CD14-positive monocyte (primary cell): ENCODE measurements around the gene RASAL2. TPM values are rescaled to one million over a fixed set of nuclear protein-coding genes. Genes with fewer than 3 reads are reported as not detected.

Experiments used
- DNase-seq, 3 donors: peaks; one replicate each; pipeline ENCODE4 v3.0.0-alpha.2; 2011 to 2022
- H2AFZ ChIP-seq: 2 replicates; pipeline ENCODE4 v1.6.0; 2012; ENCODE audit warnings: mild to moderate bottlenecking, low read depth, low read length, inconsistent platforms; ENCODE audit not compliant: insufficient read depth, poor library complexity, severe bottlenecking
- H3K27ac ChIP-seq, 2 donors: 1 replicate in 1 of 2; 2 replicates in 1 of 2; pipeline ENCODE4 v1.5.1; 2012 to 2013; ENCODE audit warnings: low read length in 2 of 2, control low read depth in 1 of 2, inconsistent platforms in 1 of 2, low read depth in 1 of 2, mild to moderate bottlenecking in 1 of 2
- H3K27me3 ChIP-seq, 2 donors: one replicate each; pipeline versions ENCODE4 v1.6.0 to v1.6.1; 2011 to 2013; ENCODE audit warnings: low read length in 2 of 2; ENCODE audit not compliant: control insufficient read depth in 2 of 2, insufficient read depth in 2 of 2
- H3K36me3 ChIP-seq, 2 donors: replicated peaks in 1 of 2; 1 replicate in 1 of 2; 2 replicates in 1 of 2; pipeline versions ENCODE4 v1.5.1 to v1.6.1; 2012 to 2013; ENCODE audit warnings: low read length in 2 of 2, control low read depth in 1 of 2, inconsistent platforms in 1 of 2, mild to moderate bottlenecking in 1 of 2; ENCODE audit not compliant: insufficient read depth in 2 of 2, control insufficient read depth in 1 of 2
- H3K4me1 ChIP-seq, 2 donors: 1 replicate in 1 of 2; 2 replicates in 1 of 2; pipeline versions ENCODE4 v1.5.1 to v1.6.1; 2012 to 2013; ENCODE audit warnings: low read length in 2 of 2, control low read depth in 1 of 2, inconsistent platforms in 1 of 2, mild to moderate bottlenecking in 1 of 2, moderate library complexity in 1 of 2; ENCODE audit not compliant: insufficient read depth in 2 of 2, control insufficient read depth in 1 of 2
- H3K4me2 ChIP-seq: replicated peaks from 2 replicates; pipeline ENCODE3; 2012; ENCODE audit warnings: low read length, moderate library complexity, mild to moderate bottlenecking; ENCODE audit not compliant: poor library complexity, severe bottlenecking; ENCODE audit errors: extremely low read depth
- H3K4me3 ChIP-seq, 3 experiments: fragments of 200-600 bp in 1 of 3; sonication (generic) in 1 of 3; replicated peaks in 1 of 3; 1 replicate in 2 of 3; 2 replicates in 1 of 3; pipeline ENCODE4 v1.5.1; 2011 to 2013; ENCODE audit warnings: low read length in 3 of 3, mild to moderate bottlenecking in 3 of 3, control low read depth in 2 of 3, low read depth in 2 of 3, inconsistent platforms in 1 of 3, moderate library complexity in 1 of 3
- H3K79me2 ChIP-seq: 2 replicates; pipeline ENCODE4 v1.6.0; 2012; ENCODE audit warnings: mild to moderate bottlenecking, control low read depth, inconsistent platforms, low read length, moderate library complexity; ENCODE audit not compliant: insufficient read depth
- H3K9ac ChIP-seq: 2 replicates; pipeline ENCODE4 v1.6.0; 2017; ENCODE audit warnings: low read length, mild to moderate bottlenecking; ENCODE audit not compliant: insufficient read depth, poor library complexity, severe bottlenecking
- H3K9me3 ChIP-seq, 2 donors: replicated peaks in 1 of 2; 1 replicate in 1 of 2; 2 replicates in 1 of 2; pipeline versions ENCODE4 v1.5.1 to v1.6.1; 2012 to 2013; ENCODE audit warnings: low read length in 2 of 2, control low read depth in 1 of 2; ENCODE audit not compliant: control insufficient read depth in 1 of 2, insufficient read depth in 1 of 2
- H4K20me1 ChIP-seq: 2 replicates; pipeline ENCODE4 v1.6.0; 2012; ENCODE audit warnings: mild to moderate bottlenecking, low read length, control low read depth, moderate library complexity; ENCODE audit not compliant: insufficient read depth
- H3K27ac Mint-ChIP-seq, 7 donors: one replicate each; pipeline ENCODE4 v1.8.0; 2020; ENCODE audit warnings: mild to moderate bottlenecking in 7 of 7, mixed read lengths in 7 of 7, moderate library complexity in 6 of 7, inconsistent platforms in 2 of 7
- H3K27me3 Mint-ChIP-seq, 3 donors: one replicate each; pipeline ENCODE4 v1.8.0; 2021 to 2022; ENCODE audit warnings: low read depth in 3 of 3, mild to moderate bottlenecking in 3 of 3, mixed read lengths in 3 of 3, moderate library complexity in 3 of 3, inconsistent platforms in 1 of 3
- H3K36me3 Mint-ChIP-seq, 2 donors: one replicate each; pipeline ENCODE4 v1.8.0; 2020; ENCODE audit warnings: mixed read lengths in 2 of 2, inconsistent platforms in 1 of 2, mild to moderate bottlenecking in 1 of 2
- H3K4me1 Mint-ChIP-seq: one replicate; pipeline ENCODE4 v1.8.0; 2020; ENCODE audit warnings: mild to moderate bottlenecking, mixed read lengths
- H3K4me3 Mint-ChIP-seq, 2 donors: one replicate each; pipeline ENCODE4 v1.8.0; 2020; ENCODE audit warnings: mild to moderate bottlenecking in 2 of 2, mixed read lengths in 2 of 2, moderate library complexity in 1 of 2
- H3K9me3 Mint-ChIP-seq, 7 donors: one replicate each; pipeline ENCODE4 v1.8.0; 2020 to 2022; ENCODE audit warnings: mixed read lengths in 7 of 7, mild to moderate bottlenecking in 6 of 7, moderate library complexity in 6 of 7, inconsistent platforms in 2 of 7
- WGBS: methylation state at CpG from one replicate; pipeline ENCODE4 v1.1.5; 2013; ENCODE audit warnings: missing lambda C conversion rate; ENCODE audit not compliant: insufficient coverage; 5-methylcytosine and 5-hydroxymethylcytosine counted together
- intact Hi-C, 2 donors: fragments of 100-400 bp; cut with micrococcal nuclease; formaldehyde crosslinking; loops; one replicate each; pipeline versions ENCODE4 v1.15.0 to v1.15.1; 2023
- polyA plus RNA-seq, 3 donors: library from polyadenylated mRNA; depleted of rRNA in 1 of 3; unstranded in 2 of 3; stranded (reverse) in 1 of 3; fragments of 300-500 nt in 2 of 3; fragments of >200 nt in 1 of 3; fragmentation: Illumina TruSeq in 2 of 3; gene quantifications; 1 replicate in 2 of 3; 2 replicates in 1 of 3; pipeline ENCODE4 v1.2.3, GENCODE V29; 2012 to 2021
- TF ChIP-seq, protein P1 (sequence below): fragments of 200-600 bp; IDR thresholded peaks from one replicate; pipeline ENCODE4 v1.8.0; 2022; ENCODE audit warnings: antibody characterized with exemption, mild to moderate bottlenecking

The RASAL2 gene
- polyA plus RNA-seq, 3 donors: 0.15 to 1.00 (median 0.63) TPM

DNA sequence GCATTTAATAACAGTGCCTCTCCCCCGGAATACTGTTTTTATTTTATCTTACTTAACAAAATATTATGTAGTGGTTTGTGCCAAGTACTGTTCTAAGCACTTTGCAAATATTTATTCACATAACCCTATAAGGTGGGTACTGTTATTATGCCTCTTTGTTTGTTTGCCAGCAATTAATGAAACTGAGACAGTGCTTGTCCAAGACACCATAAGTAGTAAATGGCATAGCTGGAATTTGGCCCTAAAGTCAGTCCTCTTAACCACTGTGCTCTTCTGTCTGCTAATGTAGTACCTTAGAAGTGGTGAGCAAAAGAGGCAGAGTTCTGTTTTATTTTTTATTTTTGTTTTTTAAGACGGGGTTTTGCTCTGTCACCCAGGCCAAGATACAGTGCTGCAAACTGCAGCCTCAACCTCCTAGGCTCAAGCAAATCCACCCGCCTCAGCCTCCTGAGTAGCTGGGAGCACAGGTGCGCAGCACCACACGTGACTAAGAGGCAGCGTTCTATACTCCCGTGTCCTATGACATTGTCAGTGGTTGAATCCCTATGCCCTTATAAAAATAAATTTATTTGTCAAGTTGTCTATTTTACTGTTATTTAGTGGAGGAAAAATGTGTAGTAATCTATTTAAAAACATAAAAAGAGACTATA, 237.1 kb downstream of the RASAL2 start:
- Histone ChIP-seq H3K4me2 (no peak overlapping the region), H4K20me1 (no peaks in the 10 kb centered on the region), H2AFZ (no peak overlapping the region), H3K4me3 (no peak overlapping the region), H3K9ac (no peak overlapping the region), H3K27ac (no peak overlapping the region), H3K36me3 (no peaks in the 10 kb centered on the region), H3K4me1 (no peaks in the 10 kb centered on the region), H3K79me2 (no peaks in the 10 kb centered on the region), H3K9me3 (no peaks in the 10 kb centered on the region), H3K27me3 (no peaks in the 10 kb centered on the region)
- Mint-ChIP-seq H3K27me3 (no peaks in the 10 kb centered on the region), H3K9me3 (no peaks in the 10 kb centered on the region), H3K4me3 (no peak overlapping the region), H3K36me3 (no peaks in the 10 kb centered on the region), H3K27ac (no peak overlapping the region), H3K4me1 (no peaks in the 10 kb centered on the region)
- DNase-seq: no peak
- intact Hi-C loops: no loop called here
- TF ChIP-seq, protein P1, sequence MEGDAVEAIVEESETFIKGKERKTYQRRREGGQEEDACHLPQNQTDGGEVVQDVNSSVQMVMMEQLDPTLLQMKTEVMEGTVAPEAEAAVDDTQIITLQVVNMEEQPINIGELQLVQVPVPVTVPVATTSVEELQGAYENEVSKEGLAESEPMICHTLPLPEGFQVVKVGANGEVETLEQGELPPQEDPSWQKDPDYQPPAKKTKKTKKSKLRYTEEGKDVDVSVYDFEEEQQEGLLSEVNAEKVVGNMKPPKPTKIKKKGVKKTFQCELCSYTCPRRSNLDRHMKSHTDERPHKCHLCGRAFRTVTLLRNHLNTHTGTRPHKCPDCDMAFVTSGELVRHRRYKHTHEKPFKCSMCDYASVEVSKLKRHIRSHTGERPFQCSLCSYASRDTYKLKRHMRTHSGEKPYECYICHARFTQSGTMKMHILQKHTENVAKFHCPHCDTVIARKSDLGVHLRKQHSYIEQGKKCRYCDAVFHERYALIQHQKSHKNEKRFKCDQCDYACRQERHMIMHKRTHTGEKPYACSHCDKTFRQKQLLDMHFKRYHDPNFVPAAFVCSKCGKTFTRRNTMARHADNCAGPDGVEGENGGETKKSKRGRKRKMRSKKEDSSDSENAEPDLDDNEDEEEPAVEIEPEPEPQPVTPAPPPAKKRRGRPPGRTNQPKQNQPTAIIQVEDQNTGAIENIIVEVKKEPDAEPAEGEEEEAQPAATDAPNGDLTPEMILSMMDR: no peak
- WGBS: 86% methylated on average over 4 of the region's 7 CpGs

DNA sequence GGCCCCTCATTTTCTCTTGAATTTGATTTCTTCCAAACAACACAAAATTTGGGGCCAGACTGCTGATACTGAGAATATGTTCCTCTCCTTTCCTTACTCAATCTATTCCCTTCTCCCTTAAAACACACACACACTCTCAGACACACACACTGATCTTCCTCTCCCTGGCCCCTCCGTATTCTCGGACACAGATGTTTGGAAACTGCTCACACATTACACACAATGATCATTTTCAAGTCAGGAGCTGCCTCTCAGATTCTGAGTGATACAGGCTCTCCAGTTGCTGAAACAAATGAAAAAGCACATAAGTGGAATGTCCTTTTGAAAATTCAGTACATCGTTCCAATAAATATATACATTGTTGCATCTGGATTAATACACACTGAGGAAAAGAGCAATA, 241.5 kb downstream of the RASAL2 start:
- no peak overlapping the region for H3K27ac Mint-ChIP-seq
- H3K4me3 Mint-ChIP-seq: no peak overlapping the region
- Histone ChIP-seq H4K20me1 (no peaks in the 10 kb centered on the region), H3K9me3 (no peaks in the 10 kb centered on the region), H3K4me3 (no peak overlapping the region), H2AFZ (no peak overlapping the region), H3K4me1 (no peaks in the 10 kb centered on the region), H3K27me3 (no peaks in the 10 kb centered on the region), H3K9ac (no peak overlapping the region), H3K36me3 (no peaks in the 10 kb centered on the region), H3K79me2 (no peaks in the 10 kb centered on the region), H3K4me2 (no peak overlapping the region), H3K27ac (no peak overlapping the region)
- DNase-seq: no peak
- 100% methylated on average over 2 of the region's 3 CpGs for WGBS
- TF ChIP-seq, protein P1: no peak
- intact Hi-C loops: no loop called here
- no peaks in the 10 kb centered on the region for H3K36me3 Mint-ChIP-seq
- H3K9me3 Mint-ChIP-seq: no peaks in the 10 kb centered on the region
- no peaks in the 10 kb centered on the region for H3K4me1 Mint-ChIP-seq
- no peaks in the 10 kb centered on the region for H3K27me3 Mint-ChIP-seq
